BE2C (cell line): Measurements from ENCODE around the gene TEK.
"Not testable (repeated sequence)": the region's sequence is repeated elsewhere in the genome, so short reads cannot be mapped to it uniquely, and the experiment has no call there.

Experiments
- DNase-seq: peaks from one replicate; pipeline ENCODE4 v3.0.0-alpha.2; 2020
- H3K27me3 ChIP-seq: fragments of 250-450 bp; sonication (Bioruptor Pico); 2 replicates; pipeline ENCODE4 v1.5.1; 2020; ENCODE audit warnings: mild to moderate bottlenecking
- H3K36me3 ChIP-seq: fragments of 250-450 bp; sonication (Bioruptor Pico); 2 replicates; pipeline ENCODE4 v1.5.1; 2020; ENCODE audit warnings: mild to moderate bottlenecking
- H3K4me1 ChIP-seq: fragments of 250-450 bp; sonication (Bioruptor Pico); 2 replicates; pipeline ENCODE4 v1.5.1; 2020
- H3K4me3 ChIP-seq: 2 replicates; pipeline ENCODE4 v1.5.1; 2011; ENCODE audit warnings: low read depth, low read length
- H3K9me3 ChIP-seq: fragments of 250-450 bp; sonication (Bioruptor Pico); 2 replicates; pipeline ENCODE4 v1.5.1; 2020
- CTCF ChIP-seq: IDR thresholded peaks from 2 replicates; pipeline ENCODE4 v1.5.1; 2012; ENCODE audit warnings: mild to moderate bottlenecking, low read depth, low read length

The TEK gene

GRCh38 chr9:27085456-27085855 lies 23.6 kb upstream of the TEK start:
- H3K4me3 ChIP-seq, result no peak overlapping the region
- DNase-seq, result no peak
- no peaks in the 10 kb centered on the region for H3K9me3 ChIP-seq
- TF ChIP-seq CTCF, result no peak
- no peaks in the 10 kb centered on the region for H3K4me1 ChIP-seq
- H3K36me3 ChIP-seq, result no peaks in the 10 kb centered on the region
- no peaks in the 10 kb centered on the region for H3K27me3 ChIP-seq

GRCh38 chr9:27086818-27087680 lies 22.0 kb upstream of the TEK start:
- Histone ChIP-seq H3K27me3 (no peaks in the 10 kb centered on the region), H3K9me3 (no peaks in the 10 kb centered on the region), H3K36me3 (no peaks in the 10 kb centered on the region), H3K4me1 (no peaks in the 10 kb centered on the region), H3K4me3 (no peak overlapping the region)
- DNase-seq, result no peak
- TF ChIP-seq CTCF, result no peak

GRCh38 chr9:27088981-27089380 lies 20.0 kb upstream of the TEK start:
- Histone ChIP-seq H3K27me3 (no peaks in the 10 kb centered on the region), H3K9me3 (no peaks in the 10 kb centered on the region), H3K4me1 (no peaks in the 10 kb centered on the region), H3K4me3 (no peak overlapping the region), H3K36me3 (no peaks in the 10 kb centered on the region)
- no peak for DNase-seq
- no peak for TF ChIP-seq CTCF

- Histone ChIP-seq H3K36me3 (no peaks in the 10 kb centered on the region), H3K4me3 (no peak overlapping the region), H3K4me1 (no peaks in the 10 kb centered on the region), H3K9me3 (no peaks in the 10 kb centered on the region), H3K27me3 (no peaks in the 10 kb centered on the region)
- TF ChIP-seq CTCF, result no peak
- no peak for DNase-seq
Observed at GRCh38 chr9:27089706-27090105, 19.3 kb upstream of the TEK start.

GRCh38 chr9:27090231-27090630 lies 18.8 kb upstream of the TEK start:
- H3K36me3 ChIP-seq, result no peaks in the 10 kb centered on the region
- no peak for TF ChIP-seq CTCF
- no peaks in the 10 kb centered on the region for H3K27me3 ChIP-seq
- no peak for DNase-seq
- no peaks in the 10 kb centered on the region for H3K4me1 ChIP-seq
- no peaks in the 10 kb centered on the region for H3K9me3 ChIP-seq
- no peak overlapping the region for H3K4me3 ChIP-seq

GRCh38 chr9:27090711-27091110 lies 18.3 kb upstream of the TEK start:
- no peak for DNase-seq
- no peaks in the 10 kb centered on the region for H3K9me3 ChIP-seq
- H3K27me3 ChIP-seq, result no peaks in the 10 kb centered on the region
- no peaks in the 10 kb centered on the region for H3K4me1 ChIP-seq
- no peak for TF ChIP-seq CTCF
- H3K36me3 ChIP-seq, result no peaks in the 10 kb centered on the region
- H3K4me3 ChIP-seq, result no peak overlapping the region

GRCh38 chr9:27092496-27092895 lies 16.5 kb upstream of the TEK start:
- not testable (repeated sequence) for H3K9me3 ChIP-seq, H3K4me3 ChIP-seq, H3K4me1 ChIP-seq, H3K27me3 ChIP-seq, H3K36me3 ChIP-seq, DNase-seq

- not testable (repeated sequence) for H3K36me3 ChIP-seq, H3K4me3 ChIP-seq, DNase-seq, H3K4me1 ChIP-seq, H3K27me3 ChIP-seq, H3K9me3 ChIP-seq
Observed at GRCh38 chr9:27093384-27094067, 15.5 kb upstream of the TEK start.
